Measurements from ENCODE around the gene THEM4. TPM values are rescaled to one million over a fixed set of nuclear protein-coding genes. Genes with fewer than 3 reads are reported as not detected.
"Not testable (repeated sequence)": the region's sequence is repeated elsewhere in the genome, so short reads cannot be mapped to it uniquely, and the experiment has no call there.

THEM4 gene
- total RNA-seq, 4 donors from 2014 or later = 13.2 to 15.7 (median 14.3) TPM

GRCh38 chr1:151892190-151892589 is 17.1 kb downstream of the THEM4 start:
- no peak for TF ChIP-seq CTCF (IDR thresholded peaks at IDR 0.05)
- no peak for TF ChIP-seq EP300 (IDR thresholded peaks at IDR 0.05)
- TF ChIP-seq POLR2AphosphoS5 (IDR thresholded peaks at IDR 0.05) = no peak
- TF ChIP-seq POLR2A (IDR thresholded peaks at IDR 0.05; ENCODE audit: low read depth) = no peak
- intact Hi-C loops (cut with DNase I) = no loop called here
- no peaks in the 10 kb centered on the region for H3K4me1 ChIP-seq
- H3K36me3 ChIP-seq = peaks cover 11 to 63% (median 46%) of the 10 kb centered on the region in 4 donors
- DNase-seq (ENCODE audit: extremely low spot score) = no peak
- H3K27me3 ChIP-seq = no peaks in the 10 kb centered on the region
- H3K4me3 ChIP-seq = no peak overlapping the region
- WGBS = 89% methylated on average over 2 of the region's 2 CpGs
- H3K27ac ChIP-seq (replicated peaks in 1 of 4) = no peak overlapping the region
- H3K9me3 ChIP-seq = no peaks in the 10 kb centered on the region

- Histone ChIP-seq H3K27ac (replicated peaks in 1 of 4) (no peak overlapping the region), H3K9me3 (no peaks in the 10 kb centered on the region), H3K4me1 (no peaks in the 10 kb centered on the region), H3K4me3 (no peak overlapping the region), H3K27me3 (no peaks in the 10 kb centered on the region), H3K36me3 (peaks cover 11 to 63% (median 47%) of the 10 kb centered on the region in 4 donors)
- intact Hi-C loops (cut with DNase I) = no loop called here
- WGBS = 73% methylated on average over 3 of the region's 3 CpGs
- no peak for DNase-seq (ENCODE audit: extremely low spot score)
- TF ChIP-seq EP300 (IDR thresholded peaks at IDR 0.05) = no peak
- no peak for TF ChIP-seq POLR2AphosphoS5 (IDR thresholded peaks at IDR 0.05)
- no peak for TF ChIP-seq CTCF (IDR thresholded peaks at IDR 0.05)
- no peak for TF ChIP-seq POLR2A (IDR thresholded peaks at IDR 0.05; ENCODE audit: low read depth)
Measured at GRCh38 chr1:151891512-151891911, 17.8 kb downstream of the THEM4 start.

- intact Hi-C loops (cut with DNase I) = no loop called here
- peaks cover 5 to 54% (median 37%) of the 10 kb centered on the region in 4 donors for H3K36me3 ChIP-seq
Measured at GRCh38 chr1:151888972-151889570, 20.2 kb downstream of the THEM4 start.

GRCh38 chr1:151887028-151887427 is 22.3 kb downstream of the THEM4 start:
- H3K27me3 ChIP-seq = no peaks in the 10 kb centered on the region
- no peak overlapping the region for H3K4me3 ChIP-seq
- WGBS = 67% methylated on average over 1 of the region's 1 CpG
- DNase-seq (ENCODE audit: extremely low spot score) = no peak
- no peaks in the 10 kb centered on the region for H3K4me1 ChIP-seq
- no peaks in the 10 kb centered on the region for H3K9me3 ChIP-seq
- intact Hi-C loops (cut with DNase I) = no loop called here
- H3K27ac ChIP-seq (replicated peaks in 1 of 4) = no peak overlapping the region
- no peak for TF ChIP-seq EP300 (IDR thresholded peaks at IDR 0.05)
- TF ChIP-seq CTCF (IDR thresholded peaks at IDR 0.05) = no peak
- TF ChIP-seq POLR2A (IDR thresholded peaks at IDR 0.05; ENCODE audit: low read depth) = no peak
- no peak for TF ChIP-seq POLR2AphosphoS5 (IDR thresholded peaks at IDR 0.05)
- H3K36me3 ChIP-seq = peaks cover 0 to 33% (median 21%) of the 10 kb centered on the region in 4 donors

More at GRCh38 chr1:151888972-151889570, 20.2 kb downstream of the THEM4 start:
- H3K27me3 ChIP-seq = no peaks in the 10 kb centered on the region
- H3K27ac ChIP-seq (replicated peaks in 1 of 4) = no peak overlapping the region
- no peaks in the 10 kb centered on the region for H3K9me3 ChIP-seq
- WGBS = 92% methylated on average over 2 of the region's 2 CpGs
- DNase-seq (ENCODE audit: extremely low spot score) = no peak
- TF ChIP-seq CTCF (IDR thresholded peaks at IDR 0.05) (peak; percentile 11 to 32 (median 18)), POLR2AphosphoS5 (IDR thresholded peaks at IDR 0.05) (no peak)
- no peaks in the 10 kb centered on the region for H3K4me1 ChIP-seq
- H3K4me3 ChIP-seq = no peak overlapping the region

GRCh38 chr1:151885479-151885878 is 23.8 kb downstream of the THEM4 start:
- intact Hi-C loops (cut with DNase I) = no loop called here
- no peaks in the 10 kb centered on the region for H3K9me3 ChIP-seq
- H3K4me1 ChIP-seq = no peaks in the 10 kb centered on the region

GRCh38 chr1:151884879-151885278 is 24.4 kb downstream of the THEM4 start:
- H3K4me3 ChIP-seq; H3K27me3 ChIP-seq; DNase-seq (ENCODE audit: extremely low spot score); H3K27ac ChIP-seq (replicated peaks in 1 of 4); H3K4me1 ChIP-seq; intact Hi-C loops (cut with DNase I); H3K9me3 ChIP-seq: not testable (repeated sequence)
- WGBS = 94% methylated on average over 5 of the region's 5 CpGs
- peaks cover 0 to 19% (median 12%) of the 10 kb centered on the region in 4 donors for H3K36me3 ChIP-seq

More at GRCh38 chr1:151885479-151885878, 23.8 kb downstream of the THEM4 start:
- Histone ChIP-seq H3K4me3 (no peak overlapping the region), H3K36me3 (peaks cover 0 to 23% (median 15%) of the 10 kb centered on the region in 4 donors), H3K27ac (replicated peaks in 1 of 4) (no peak overlapping the region), H3K27me3 (no peaks in the 10 kb centered on the region)
- no peak for DNase-seq (ENCODE audit: extremely low spot score)
- WGBS = 91% methylated on average over 1 of the region's 1 CpG
- no peak for TF ChIP-seq POLR2AphosphoS5 (IDR thresholded peaks at IDR 0.05)
- no peak for TF ChIP-seq CTCF (IDR thresholded peaks at IDR 0.05)
- no peak for TF ChIP-seq EP300 (IDR thresholded peaks at IDR 0.05)
- TF ChIP-seq POLR2A (IDR thresholded peaks at IDR 0.05; ENCODE audit: low read depth) = no peak

- H3K4me1 ChIP-seq; H3K27me3 ChIP-seq; H3K27ac ChIP-seq (replicated peaks in 1 of 4); H3K9me3 ChIP-seq; intact Hi-C loops (cut with DNase I); DNase-seq (ENCODE audit: extremely low spot score); H3K4me3 ChIP-seq: not testable (repeated sequence)
- WGBS = 99% methylated on average over 3 of the region's 3 CpGs
- H3K36me3 ChIP-seq = peaks cover 0 to 16% (median 11%) of the 10 kb centered on the region in 4 donors
Measured at GRCh38 chr1:151884445-151884844, 24.9 kb downstream of the THEM4 start.
